Activated naive CD4-positive, alpha-beta T cell treated with anti-CD3 and anti-CD28 coated beads for 36 hours (primary cell): ENCODE data around the gene ZNF169. TPM values are rescaled to one million over a fixed set of nuclear protein-coding genes. Genes with fewer than 3 reads are reported as not detected.
"Not testable (repeated sequence)": the region's sequence is repeated elsewhere in the genome, so short reads cannot be mapped to it uniquely, and the experiment has no call there.

ENCODE experiments used
- CTCF ChIA-PET: fragments of 350-600 bp; sonication (Branson Sonifier 250); formaldehyde crosslinking; loops from one replicate; lab custom pipeline; 2021; ENCODE audit warnings: antibody characterized with exemption; lab: Charles Lee
- DNase-seq: peaks from one replicate; pipeline ENCODE4 v3.0.0-alpha.2; 2020
- H3K27ac Mint-ChIP-seq: one replicate; pipeline ENCODE4 v1.8.0; 2021; ENCODE audit warnings: mild to moderate bottlenecking, mixed read lengths
- H3K27me3 Mint-ChIP-seq: one replicate; pipeline ENCODE4 v1.8.0; 2021; ENCODE audit warnings: low read depth, mixed read lengths
- H3K36me3 Mint-ChIP-seq: one replicate; pipeline ENCODE4 v1.8.0; 2021; ENCODE audit warnings: low read depth, mixed read lengths
- H3K4me1 Mint-ChIP-seq: one replicate; pipeline ENCODE4 v1.8.0; 2021; ENCODE audit warnings: low read depth, mixed read lengths
- H3K4me3 Mint-ChIP-seq: one replicate; pipeline ENCODE4 v1.8.0; 2021; ENCODE audit warnings: mild to moderate bottlenecking, moderate library complexity, mixed read lengths
- H3K9me3 Mint-ChIP-seq: one replicate; pipeline ENCODE4 v1.8.0; 2021; ENCODE audit warnings: mixed read lengths
- intact Hi-C: fragments of 100-400 bp; cut with micrococcal nuclease; formaldehyde crosslinking; loops from one replicate; pipeline ENCODE4 v1.15.1; 2023
- total RNA-seq, 2 experiments: library from RNA; stranded (reverse); gene quantifications; one replicate each; pipeline ENCODE4 v1.2.3, GENCODE V29; 2021

The ZNF169 gene
- total RNA-seq, 2 experiments from 2014 or later: 4.5 to 5.1 TPM

GRCh38 chr9:94298949-94299599 lies 40.0 kb downstream of the ZNF169 start:
- intact Hi-C loops: no loop called here
- H3K4me3 Mint-ChIP-seq: no peak overlapping the region
- H3K27me3 Mint-ChIP-seq: no peaks in the 10 kb centered on the region
- DNase-seq: no peak
- CTCF ChIA-PET: no interaction called here
- peaks cover 27% of the 10 kb centered on the region for H3K36me3 Mint-ChIP-seq
- H3K4me1 Mint-ChIP-seq: no peaks in the 10 kb centered on the region
- H3K9me3 Mint-ChIP-seq: no peaks in the 10 kb centered on the region
- no peak overlapping the region for H3K27ac Mint-ChIP-seq

GRCh38 chr9:94300470-94301301 lies 41.6 kb downstream of the ZNF169 start:
- H3K27me3 Mint-ChIP-seq: no peaks in the 10 kb centered on the region
- DNase-seq: no peak
- H3K36me3 Mint-ChIP-seq: peaks cover 26% of the 10 kb centered on the region
- CTCF ChIA-PET: no interaction called here
- H3K9me3 Mint-ChIP-seq: no peaks in the 10 kb centered on the region
- H3K4me3 Mint-ChIP-seq: no peak overlapping the region
- no peaks in the 10 kb centered on the region for H3K4me1 Mint-ChIP-seq
- H3K27ac Mint-ChIP-seq: no peak overlapping the region
- intact Hi-C loops: no loop called here

- Mint-ChIP-seq H3K9me3 (no peaks in the 10 kb centered on the region), H3K27me3 (no peaks in the 10 kb centered on the region), H3K4me1 (no peaks in the 10 kb centered on the region), H3K27ac (no peak overlapping the region), H3K36me3 (peaks cover 23% of the 10 kb centered on the region), H3K4me3 (no peak overlapping the region)
- intact Hi-C loops: no loop called here
- CTCF ChIA-PET: no interaction called here
- no peak for DNase-seq
Observed at GRCh38 chr9:94301583-94301982, 42.5 kb downstream of the ZNF169 start.

- no peak overlapping the region for H3K27ac Mint-ChIP-seq
- intact Hi-C loops: no loop called here
- CTCF ChIA-PET: no interaction called here
- peaks cover 16% of the 10 kb centered on the region for H3K36me3 Mint-ChIP-seq
- H3K27me3 Mint-ChIP-seq: no peaks in the 10 kb centered on the region
- H3K9me3 Mint-ChIP-seq: no peaks in the 10 kb centered on the region
- no peaks in the 10 kb centered on the region for H3K4me1 Mint-ChIP-seq
- no peak overlapping the region for H3K4me3 Mint-ChIP-seq
- DNase-seq: no peak
Observed at GRCh38 chr9:94302426-94302825, 43.3 kb downstream of the ZNF169 start.

GRCh38 chr9:94303321-94303720 lies 44.2 kb downstream of the ZNF169 start:
- Mint-ChIP-seq H3K36me3 (peaks cover 16% of the 10 kb centered on the region), H3K4me1 (no peaks in the 10 kb centered on the region), H3K27me3 (no peaks in the 10 kb centered on the region), H3K27ac (no peak overlapping the region), H3K4me3 (no peak overlapping the region), H3K9me3 (no peaks in the 10 kb centered on the region)
- intact Hi-C loops: no loop called here
- no peak for DNase-seq
- CTCF ChIA-PET: no interaction called here

GRCh38 chr9:94315034-94315984 lies 56.2 kb downstream of the ZNF169 start:
- H3K4me3 Mint-ChIP-seq, DNase-seq, CTCF ChIA-PET, H3K36me3 Mint-ChIP-seq, H3K27ac Mint-ChIP-seq, intact Hi-C loops, H3K27me3 Mint-ChIP-seq, H3K4me1 Mint-ChIP-seq, H3K9me3 Mint-ChIP-seq: not testable (repeated sequence)

DNA sequence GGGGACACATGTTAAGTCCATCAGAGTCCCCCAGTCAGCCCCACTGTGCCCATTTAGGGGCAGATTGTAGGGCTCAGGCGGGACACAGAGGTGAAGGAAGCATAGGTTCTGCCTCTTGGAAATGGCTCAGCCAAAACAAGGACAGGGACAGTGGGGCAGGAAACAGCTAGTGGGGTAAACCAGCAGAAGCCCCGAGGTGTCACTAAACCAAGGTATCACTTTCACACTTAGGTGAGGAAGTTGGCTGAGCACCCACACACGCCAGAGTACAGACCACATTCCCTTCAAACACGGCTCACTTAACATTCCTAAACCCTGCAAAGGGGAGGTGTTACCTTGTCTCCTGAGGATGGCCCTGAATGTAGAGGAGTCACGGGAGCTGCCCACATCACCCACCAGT lies 57.1 kb downstream of the ZNF169 start:
- H3K4me3 Mint-ChIP-seq, H3K36me3 Mint-ChIP-seq, H3K27me3 Mint-ChIP-seq, CTCF ChIA-PET, DNase-seq, H3K27ac Mint-ChIP-seq, H3K4me1 Mint-ChIP-seq, intact Hi-C loops, H3K9me3 Mint-ChIP-seq: not testable (repeated sequence)

- CTCF ChIA-PET, intact Hi-C loops, H3K36me3 Mint-ChIP-seq, H3K4me1 Mint-ChIP-seq, H3K4me3 Mint-ChIP-seq, DNase-seq, H3K9me3 Mint-ChIP-seq, H3K27ac Mint-ChIP-seq, H3K27me3 Mint-ChIP-seq: not testable (repeated sequence)
Observed at GRCh38 chr9:94317949-94318657, 59.0 kb downstream of the ZNF169 start.

- H3K36me3 Mint-ChIP-seq, CTCF ChIA-PET, H3K27me3 Mint-ChIP-seq, H3K4me1 Mint-ChIP-seq, intact Hi-C loops, H3K27ac Mint-ChIP-seq, H3K9me3 Mint-ChIP-seq, H3K4me3 Mint-ChIP-seq, DNase-seq: not testable (repeated sequence)
Observed at GRCh38 chr9:94322342-94322940, 63.3 kb downstream of the ZNF169 start.

- H3K27me3 Mint-ChIP-seq, H3K27ac Mint-ChIP-seq, CTCF ChIA-PET, DNase-seq, H3K36me3 Mint-ChIP-seq, intact Hi-C loops, H3K4me3 Mint-ChIP-seq, H3K4me1 Mint-ChIP-seq, H3K9me3 Mint-ChIP-seq: not testable (repeated sequence)
Observed at GRCh38 chr9:94323153-94323798, 64.2 kb downstream of the ZNF169 start.

DNA sequence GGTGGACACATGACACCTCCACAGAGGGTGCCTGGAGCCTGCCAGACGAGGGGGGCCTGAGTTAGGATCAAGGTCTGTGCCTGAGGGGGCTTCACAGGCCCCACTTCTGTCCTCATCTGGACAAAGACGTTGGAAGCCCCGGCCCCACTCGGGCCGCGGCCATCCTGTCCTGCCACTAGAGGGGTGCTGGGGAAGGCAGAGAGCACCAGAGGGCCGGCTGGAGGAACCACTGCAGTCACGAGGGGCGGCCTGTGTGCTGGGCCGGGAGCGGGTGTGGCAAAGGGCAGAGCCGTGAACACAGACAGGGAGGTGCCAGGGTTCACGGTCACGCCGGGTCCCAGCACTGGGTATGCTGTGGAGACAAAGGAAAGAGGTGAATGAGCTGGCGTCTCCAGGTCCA lies 66.5 kb downstream of the ZNF169 start:
- H3K27ac Mint-ChIP-seq, H3K4me1 Mint-ChIP-seq, DNase-seq, H3K9me3 Mint-ChIP-seq, H3K27me3 Mint-ChIP-seq, H3K4me3 Mint-ChIP-seq, intact Hi-C loops, H3K36me3 Mint-ChIP-seq, CTCF ChIA-PET: not testable (repeated sequence)
